ENCODE measurements around the gene G3BP1. TPM values are rescaled to one million over a fixed set of nuclear protein-coding genes. Genes with fewer than 3 reads are reported as not detected.

The G3BP1 gene
- polyA plus RNA-seq, 1 donor from 2014 or later: 65.5 TPM

GRCh38 chr5:151772029-151772845 lies 483 bp downstream of the G3BP1 start:
- Histone ChIP-seq H3K9me3 (ENCODE audit: low read length) (no peaks in the 10 kb centered on the region), H3K4me2 (ENCODE audit: low read length) (peak overlapping the region; percentile 85), H3K9ac (ENCODE audit: low read length) (peak overlapping the region; percentile 70), H4K20me1 (ENCODE audit: insufficient read depth) (peaks cover 5% of the 10 kb centered on the region), H3K36me3 (ENCODE audit: insufficient read depth, low read length) (no peaks in the 10 kb centered on the region), H2AFZ (ENCODE audit: low read depth, low read length) (no peak overlapping the region), H3K27ac (ENCODE audit: low read length) (peak overlapping the region; percentile 58), H3K9me2 (ENCODE audit: insufficient read depth, low read length) (no peaks in the 10 kb centered on the region), H3K4me3 (ENCODE audit: low read length) (peak overlapping the region; percentile 73), H3K79me2 (replicated peaks; ENCODE audit: insufficient read depth, low read length) (peaks cover 38% of the 10 kb centered on the region), H3K27me3 (ENCODE audit: insufficient read depth, low read depth, low read length) (no peaks in the 10 kb centered on the region), H3F3A (ENCODE audit: insufficient read depth, low read length, poor library complexity, severe bottlenecking) (no peaks in the 10 kb centered on the region)
- TF ChIP-seq SMC3 (conservative IDR thresholded peaks at IDR 0.05; ENCODE audit: poor library complexity) (no peak), EZH2 (IDR thresholded peaks at IDR 0.05; ENCODE audit: borderline replicate concordance, insufficient read depth, low read length, poor library complexity, severe bottlenecking) (no peak), TAF1 (IDR thresholded peaks at IDR 0.05; ENCODE audit: low read depth) (peak; percentile 22), MXI1 (conservative IDR thresholded peaks at IDR 0.05; ENCODE audit: poor library complexity, severe bottlenecking) (peak; percentile 26), REST (IDR thresholded peaks at IDR 0.05; ENCODE audit: borderline replicate concordance) (no peak), RAD21 (conservative IDR thresholded peaks at IDR 0.05) (no peak), POLR2AphosphoS5 (IDR thresholded peaks at IDR 0.05) (no peak), EP300 (conservative IDR thresholded peaks at IDR 0.05; ENCODE audit: poor library complexity, severe bottlenecking) (no peak), CTCF (IDR thresholded peaks at IDR 0.05; ENCODE audit: poor library complexity, severe bottlenecking) (no peak)

GRCh38 chr5:151772846-151773561 lies 1.2 kb downstream of the G3BP1 start:
- H3K9ac ChIP-seq (ENCODE audit: low read length): peak overlapping the region; percentile 70
- peak overlapping the region; percentile 85 for H3K4me2 ChIP-seq (ENCODE audit: low read length)
- H3F3A ChIP-seq (ENCODE audit: insufficient read depth, low read length, poor library complexity, severe bottlenecking): no peaks in the 10 kb centered on the region
- peak overlapping the region; percentile 57 for H3K27ac ChIP-seq (ENCODE audit: low read length)
- H3K79me2 ChIP-seq (replicated peaks; ENCODE audit: insufficient read depth, low read length): peaks cover 46% of the 10 kb centered on the region
- H3K4me3 ChIP-seq (ENCODE audit: low read length): peak overlapping the region; percentile 73
- H3K9me3 ChIP-seq (ENCODE audit: low read length): no peaks in the 10 kb centered on the region
- H3K9me2 ChIP-seq (ENCODE audit: insufficient read depth, low read length): no peaks in the 10 kb centered on the region
- TF ChIP-seq POLR2AphosphoS5 (IDR thresholded peaks at IDR 0.05) (no peak), RAD21 (conservative IDR thresholded peaks at IDR 0.05) (no peak), EZH2 (IDR thresholded peaks at IDR 0.05; ENCODE audit: borderline replicate concordance, insufficient read depth, low read length, poor library complexity, severe bottlenecking) (no peak), REST (IDR thresholded peaks at IDR 0.05; ENCODE audit: borderline replicate concordance) (no peak), TAF1 (IDR thresholded peaks at IDR 0.05; ENCODE audit: low read depth) (no peak), MXI1 (conservative IDR thresholded peaks at IDR 0.05; ENCODE audit: poor library complexity, severe bottlenecking) (no peak)
- no peaks in the 10 kb centered on the region for H3K36me3 ChIP-seq (ENCODE audit: insufficient read depth, low read length)
- peaks cover 5% of the 10 kb centered on the region for H4K20me1 ChIP-seq (ENCODE audit: insufficient read depth)
- no peak overlapping the region for H2AFZ ChIP-seq (ENCODE audit: low read depth, low read length)
- H3K27me3 ChIP-seq (ENCODE audit: insufficient read depth, low read depth, low read length): no peaks in the 10 kb centered on the region

Measured in neural cell (in vitro differentiated cells).